K562 (cell line): ENCODE data around the gene CHRM4. TPM values are rescaled to one million over a fixed set of nuclear protein-coding genes. Genes with fewer than 3 reads are reported as not detected.

ENCODE experiments used
- CBFA2T3 ChIP-seq: fragments of 450-650 bp; IDR thresholded peaks from 2 replicates; pipeline ENCODE4 v1.6.1; 2017
- CC2D1A ChIP-seq: fragments of 450-650 bp; IDR thresholded peaks from 2 replicates; pipeline ENCODE4 v1.6.1; 2017; ENCODE audit warnings: mild to moderate bottlenecking
- CREB1 ChIP-seq, 2 experiments: sonication (generic) in 1 of 2; formaldehyde crosslinking in 1 of 2; IDR thresholded peaks; 2 replicates each; pipeline versions ENCODE4 v1.6.1 to v1.8.0; 2012 to 2022; ENCODE audit warnings: inconsistent platforms in 1 of 2, mild to moderate bottlenecking in 1 of 2, missing genetic modification reagents in 1 of 2, moderate library complexity in 1 of 2
- DMBX1 ChIP-seq: fragments of 250-450 bp; sonication (Bioruptor Pico); IDR thresholded peaks from 2 replicates; pipeline ENCODE4 v1.8.0; 2022; ENCODE audit warnings: inconsistent platforms, mild to moderate bottlenecking, moderate library complexity, borderline replicate concordance
- GABPB1 ChIP-seq: sonication (generic); formaldehyde crosslinking; IDR thresholded peaks from 2 replicates; pipeline ENCODE4 v1.8.0; 2022; ENCODE audit warnings: mild to moderate bottlenecking, missing genetic modification reagents
- LCOR ChIP-seq: sonication (generic); formaldehyde crosslinking; IDR thresholded peaks from 2 replicates; pipeline ENCODE4 v1.8.0; 2022; ENCODE audit warnings: mild to moderate bottlenecking, missing genetic modification reagents
- MXI1 ChIP-seq: IDR thresholded peaks from 2 replicates; pipeline ENCODE4 v1.6.1; 2011; ENCODE audit warnings: low read depth, mild to moderate bottlenecking, improper control_type of control experiment, low read length
- TRIM24 ChIP-seq, 2 experiments: fragments of 450-650 bp; IDR thresholded peaks; 2 replicates each; pipeline ENCODE4 v1.6.1; 2016
- ZEB2 ChIP-seq: fragments of 450-650 bp; IDR thresholded peaks from 2 replicates; pipeline ENCODE4 v1.6.1; 2016
- ZNF133 ChIP-seq: fragments of 250-450 bp; sonication (Bioruptor Pico); IDR thresholded peaks from 2 replicates; pipeline ENCODE4 v1.4.0; 2020; ENCODE audit warnings: mild to moderate bottlenecking
- polyA plus RNA-seq, 8 experiments: library from polyadenylated mRNA; depleted of rRNA in 4 of 8; stranded (reverse) in 5 of 8; unstranded in 3 of 8; fragments of >200 nt; fragmentation: Nextera tagmentation in 2 of 8; fragmentation: Illumina TruSeq in 1 of 8; extraction: Ambion mirVana in 2 of 8; extraction: Trizol in 1 of 8; gene quantifications; 2 replicates each; pipeline versions ENCODE4 v1.2.1 to v1.2.3, GENCODE V29; 2011 to 2014; ENCODE audit warnings: inconsistent platforms in 1 of 8, missing spikeins in 1 of 8
- total RNA-seq, 7 experiments: library from RNA; depleted of rRNA in 6 of 7; stranded (reverse); fragments of >200 nt in 6 of 7; fragmentation: Illumina TruSeq in 2 of 7; extraction: Trizol in 2 of 7; gene quantifications; 2 replicates each; pipeline versions ENCODE4 v1.2.1 to v1.2.3, GENCODE V29; 2011 to 2021; ENCODE audit warnings: low replicate concordance in 1 of 7
- TF ChIP-seq, protein P1 (sequence below): sonication (generic); formaldehyde crosslinking; IDR thresholded peaks from 2 replicates; pipeline ENCODE4 v1.8.0; 2022; ENCODE audit warnings: mild to moderate bottlenecking, missing genetic modification reagents
- TF ChIP-seq, protein P2 (sequence below): fragments of 450-650 bp; IDR thresholded peaks from 2 replicates; pipeline ENCODE4 v1.6.1; 2016; ENCODE audit warnings: borderline replicate concordance
- TF ChIP-seq, protein P3 (sequence below), 2 experiments: fragments of 450-650 bp; formaldehyde crosslinking in 1 of 2; IDR thresholded peaks; 2 replicates each; pipeline versions ENCODE4 v1.4.0 to v1.6.1; 2014 to 2020; ENCODE audit warnings: mild to moderate bottlenecking in 2 of 2, borderline replicate concordance in 1 of 2, low read depth in 1 of 2

Gene CHRM4
- total and polyA plus RNA-seq, 9 of the 15 experiments (the other 6 are each of a cell fraction or from before 2014, with no cell fraction given), result 0.22 to 1.3 (median 0.40) TPM; not detected in 2

DNA sequence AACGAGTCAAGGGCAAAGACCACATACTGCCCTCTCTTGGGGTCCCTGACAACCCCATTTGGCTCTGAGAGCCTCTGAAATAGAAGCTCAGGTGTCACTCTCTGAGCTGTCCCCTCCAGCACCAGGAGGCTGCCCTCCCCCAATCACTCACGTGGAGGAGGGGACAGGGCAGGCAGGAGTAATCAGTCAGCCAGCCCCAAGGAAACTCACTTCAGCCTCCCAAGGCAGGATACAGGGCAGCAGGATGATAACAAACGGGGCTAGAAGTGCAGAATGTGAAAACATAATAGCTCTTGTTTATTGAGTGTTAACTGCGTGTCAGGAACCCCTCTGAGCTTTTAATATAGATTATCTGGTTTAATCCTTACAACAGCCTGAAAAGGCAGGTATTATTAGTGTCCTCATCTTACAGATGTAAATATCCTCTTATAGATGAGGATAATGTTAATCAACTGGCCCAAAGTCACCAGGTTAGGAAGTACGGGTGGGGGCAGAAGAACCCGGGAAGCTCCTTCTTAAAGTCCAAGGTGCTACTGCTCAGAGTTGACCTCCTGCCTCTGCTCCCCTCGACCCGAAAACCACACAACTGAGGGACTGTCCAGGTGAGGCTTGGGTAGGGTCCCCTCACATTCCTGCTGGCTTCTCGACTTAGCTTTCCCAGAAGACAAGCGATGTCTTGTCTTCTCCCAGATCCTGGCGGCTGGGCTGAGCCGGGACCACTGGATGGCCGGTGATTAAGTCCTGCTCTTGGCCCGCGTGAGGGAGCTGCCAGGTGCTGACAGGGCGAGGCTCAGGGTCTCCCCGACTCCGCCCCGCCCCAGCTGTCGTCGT lies 2.7 kb downstream of the CHRM4 start (continued):
- TF ChIP-seq, protein P1, sequence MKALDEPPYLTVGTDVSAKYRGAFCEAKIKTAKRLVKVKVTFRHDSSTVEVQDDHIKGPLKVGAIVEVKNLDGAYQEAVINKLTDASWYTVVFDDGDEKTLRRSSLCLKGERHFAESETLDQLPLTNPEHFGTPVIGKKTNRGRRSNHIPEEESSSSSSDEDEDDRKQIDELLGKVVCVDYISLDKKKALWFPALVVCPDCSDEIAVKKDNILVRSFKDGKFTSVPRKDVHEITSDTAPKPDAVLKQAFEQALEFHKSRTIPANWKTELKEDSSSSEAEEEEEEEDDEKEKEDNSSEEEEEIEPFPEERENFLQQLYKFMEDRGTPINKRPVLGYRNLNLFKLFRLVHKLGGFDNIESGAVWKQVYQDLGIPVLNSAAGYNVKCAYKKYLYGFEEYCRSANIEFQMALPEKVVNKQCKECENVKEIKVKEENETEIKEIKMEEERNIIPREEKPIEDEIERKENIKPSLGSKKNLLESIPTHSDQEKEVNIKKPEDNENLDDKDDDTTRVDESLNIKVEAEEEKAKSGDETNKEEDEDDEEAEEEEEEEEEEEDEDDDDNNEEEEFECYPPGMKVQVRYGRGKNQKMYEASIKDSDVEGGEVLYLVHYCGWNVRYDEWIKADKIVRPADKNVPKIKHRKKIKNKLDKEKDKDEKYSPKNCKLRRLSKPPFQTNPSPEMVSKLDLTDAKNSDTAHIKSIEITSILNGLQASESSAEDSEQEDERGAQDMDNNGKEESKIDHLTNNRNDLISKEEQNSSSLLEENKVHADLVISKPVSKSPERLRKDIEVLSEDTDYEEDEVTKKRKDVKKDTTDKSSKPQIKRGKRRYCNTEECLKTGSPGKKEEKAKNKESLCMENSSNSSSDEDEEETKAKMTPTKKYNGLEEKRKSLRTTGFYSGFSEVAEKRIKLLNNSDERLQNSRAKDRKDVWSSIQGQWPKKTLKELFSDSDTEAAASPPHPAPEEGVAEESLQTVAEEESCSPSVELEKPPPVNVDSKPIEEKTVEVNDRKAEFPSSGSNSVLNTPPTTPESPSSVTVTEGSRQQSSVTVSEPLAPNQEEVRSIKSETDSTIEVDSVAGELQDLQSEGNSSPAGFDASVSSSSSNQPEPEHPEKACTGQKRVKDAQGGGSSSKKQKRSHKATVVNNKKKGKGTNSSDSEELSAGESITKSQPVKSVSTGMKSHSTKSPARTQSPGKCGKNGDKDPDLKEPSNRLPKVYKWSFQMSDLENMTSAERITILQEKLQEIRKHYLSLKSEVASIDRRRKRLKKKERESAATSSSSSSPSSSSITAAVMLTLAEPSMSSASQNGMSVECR, result peak; percentile 72
- TF ChIP-seq CC2D1A, result no peak
- TF ChIP-seq CREB1 (IDR thresholded peaks at IDR 0.05), result no peak
- TF ChIP-seq CREB1 (CRISPR knock-in tag; IDR thresholded peaks at IDR 0.05), result no peak
- TF ChIP-seq DMBX1 (CRISPR knock-in tag), result no peak
- TF ChIP-seq ZNF133, result no peak
- 0 out of 2 replicates have a peak, but pooled peaks have one; percentile 19 for TF ChIP-seq CBFA2T3
- TF ChIP-seq, protein P2, sequence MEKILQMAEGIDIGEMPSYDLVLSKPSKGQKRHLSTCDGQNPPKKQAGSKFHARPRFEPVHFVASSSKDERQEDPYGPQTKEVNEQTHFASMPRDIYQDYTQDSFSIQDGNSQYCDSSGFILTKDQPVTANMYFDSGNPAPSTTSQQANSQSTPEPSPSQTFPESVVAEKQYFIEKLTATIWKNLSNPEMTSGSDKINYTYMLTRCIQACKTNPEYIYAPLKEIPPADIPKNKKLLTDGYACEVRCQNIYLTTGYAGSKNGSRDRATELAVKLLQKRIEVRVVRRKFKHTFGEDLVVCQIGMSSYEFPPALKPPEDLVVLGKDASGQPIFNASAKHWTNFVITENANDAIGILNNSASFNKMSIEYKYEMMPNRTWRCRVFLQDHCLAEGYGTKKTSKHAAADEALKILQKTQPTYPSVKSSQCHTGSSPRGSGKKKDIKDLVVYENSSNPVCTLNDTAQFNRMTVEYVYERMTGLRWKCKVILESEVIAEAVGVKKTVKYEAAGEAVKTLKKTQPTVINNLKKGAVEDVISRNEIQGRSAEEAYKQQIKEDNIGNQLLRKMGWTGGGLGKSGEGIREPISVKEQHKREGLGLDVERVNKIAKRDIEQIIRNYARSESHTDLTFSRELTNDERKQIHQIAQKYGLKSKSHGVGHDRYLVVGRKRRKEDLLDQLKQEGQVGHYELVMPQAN, result peak; percentile 46; the same call in 1 of the 2 replicates
- TF ChIP-seq MXI1, result no peak
- TF ChIP-seq, protein P3, sequence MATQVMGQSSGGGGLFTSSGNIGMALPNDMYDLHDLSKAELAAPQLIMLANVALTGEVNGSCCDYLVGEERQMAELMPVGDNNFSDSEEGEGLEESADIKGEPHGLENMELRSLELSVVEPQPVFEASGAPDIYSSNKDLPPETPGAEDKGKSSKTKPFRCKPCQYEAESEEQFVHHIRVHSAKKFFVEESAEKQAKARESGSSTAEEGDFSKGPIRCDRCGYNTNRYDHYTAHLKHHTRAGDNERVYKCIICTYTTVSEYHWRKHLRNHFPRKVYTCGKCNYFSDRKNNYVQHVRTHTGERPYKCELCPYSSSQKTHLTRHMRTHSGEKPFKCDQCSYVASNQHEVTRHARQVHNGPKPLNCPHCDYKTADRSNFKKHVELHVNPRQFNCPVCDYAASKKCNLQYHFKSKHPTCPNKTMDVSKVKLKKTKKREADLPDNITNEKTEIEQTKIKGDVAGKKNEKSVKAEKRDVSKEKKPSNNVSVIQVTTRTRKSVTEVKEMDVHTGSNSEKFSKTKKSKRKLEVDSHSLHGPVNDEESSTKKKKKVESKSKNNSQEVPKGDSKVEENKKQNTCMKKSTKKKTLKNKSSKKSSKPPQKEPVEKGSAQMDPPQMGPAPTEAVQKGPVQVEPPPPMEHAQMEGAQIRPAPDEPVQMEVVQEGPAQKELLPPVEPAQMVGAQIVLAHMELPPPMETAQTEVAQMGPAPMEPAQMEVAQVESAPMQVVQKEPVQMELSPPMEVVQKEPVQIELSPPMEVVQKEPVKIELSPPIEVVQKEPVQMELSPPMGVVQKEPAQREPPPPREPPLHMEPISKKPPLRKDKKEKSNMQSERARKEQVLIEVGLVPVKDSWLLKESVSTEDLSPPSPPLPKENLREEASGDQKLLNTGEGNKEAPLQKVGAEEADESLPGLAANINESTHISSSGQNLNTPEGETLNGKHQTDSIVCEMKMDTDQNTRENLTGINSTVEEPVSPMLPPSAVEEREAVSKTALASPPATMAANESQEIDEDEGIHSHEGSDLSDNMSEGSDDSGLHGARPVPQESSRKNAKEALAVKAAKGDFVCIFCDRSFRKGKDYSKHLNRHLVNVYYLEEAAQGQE (IDR thresholded peaks at IDR 0.05; ENCODE audit: borderline replicate concordance), result peak; percentile 92
- TF ChIP-seq, protein P3 (CRISPR knock-in tag; IDR thresholded peaks at IDR 0.05; ENCODE audit: low read depth), result peak; percentile 76; the same call in 1 of the 2 replicates
- no peak for TF ChIP-seq GABPB1 (CRISPR knock-in tag)
- no peak for TF ChIP-seq ZEB2
- no peak for TF ChIP-seq LCOR (CRISPR knock-in tag)
- TF ChIP-seq TRIM24 (IDR thresholded peaks at IDR 0.05), result no peak
